SIG-M5 treated with dmso at 0.1 percent for 504 hours (cell line): Measurements from ENCODE around the gene FZD2.

Source experiments
- DNase-seq: peaks from one replicate; lab custom pipeline; 2025; ENCODE audit not compliant: unreplicated experiment; lab: John Stamatoyannopoulos, UW

Gene FZD2

DNA sequence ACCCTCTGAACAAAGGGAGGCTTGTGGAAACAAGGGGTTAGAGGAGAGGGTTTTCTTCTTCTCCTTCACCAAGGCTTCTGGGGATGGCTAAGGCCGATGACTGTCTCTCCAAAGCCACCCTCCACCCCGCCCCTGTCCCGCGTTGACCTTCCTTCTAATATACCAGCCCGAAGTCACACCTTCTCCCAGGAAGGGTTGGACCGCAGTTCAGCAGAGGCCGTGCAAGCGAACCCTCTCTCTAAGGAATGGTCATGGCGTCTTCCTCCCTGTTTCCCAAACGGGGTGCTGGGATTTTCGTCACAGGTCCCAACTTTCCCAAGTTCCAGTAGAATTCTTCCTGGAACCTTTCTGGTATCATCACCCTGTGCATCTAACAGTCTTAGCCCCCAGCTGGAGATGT, 49.4 kb downstream of the FZD2 start:
- DNase-seq: no peak

DNA sequence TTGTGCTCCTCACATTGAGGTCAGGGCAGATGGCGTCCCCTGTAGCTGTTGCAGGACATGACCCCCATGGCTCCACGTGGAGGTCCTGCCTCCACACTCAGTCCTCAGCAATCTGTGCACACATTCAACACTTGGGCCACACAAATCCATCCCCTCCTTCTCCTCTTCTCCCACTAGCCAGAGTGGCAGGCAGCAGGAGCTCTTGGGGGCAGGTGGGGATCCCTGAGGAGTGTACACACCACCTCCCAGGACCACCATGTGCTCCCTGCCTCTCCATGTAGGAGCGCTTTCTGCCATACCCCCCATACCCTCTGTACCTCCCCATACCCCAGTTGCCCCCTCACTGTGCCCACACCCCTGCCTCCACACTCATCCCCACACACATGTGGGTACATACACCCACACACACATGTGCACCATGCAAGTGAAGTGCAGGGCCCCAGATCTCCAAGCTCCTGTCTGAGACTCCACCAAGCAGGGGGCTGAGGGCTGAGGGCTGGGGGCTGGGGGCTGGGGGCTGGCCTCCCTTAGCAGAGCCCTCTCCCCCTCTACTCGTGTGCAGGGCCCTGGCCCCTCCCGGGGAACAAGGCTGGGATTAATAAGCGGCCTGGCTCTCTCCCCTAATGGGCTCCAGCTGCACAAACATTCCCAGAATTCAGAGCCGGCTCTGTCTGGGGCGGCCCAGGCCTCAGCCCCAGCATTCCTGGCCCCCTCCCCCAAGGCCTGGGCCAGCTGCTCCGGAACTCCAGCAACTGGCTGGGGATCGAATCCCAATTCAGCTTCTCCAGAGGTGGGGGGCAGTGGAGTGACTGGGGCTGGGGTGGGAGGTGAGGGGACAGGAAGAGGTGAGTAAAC, 50.8 kb downstream of the FZD2 start:
- DNase-seq: no peak

DNA sequence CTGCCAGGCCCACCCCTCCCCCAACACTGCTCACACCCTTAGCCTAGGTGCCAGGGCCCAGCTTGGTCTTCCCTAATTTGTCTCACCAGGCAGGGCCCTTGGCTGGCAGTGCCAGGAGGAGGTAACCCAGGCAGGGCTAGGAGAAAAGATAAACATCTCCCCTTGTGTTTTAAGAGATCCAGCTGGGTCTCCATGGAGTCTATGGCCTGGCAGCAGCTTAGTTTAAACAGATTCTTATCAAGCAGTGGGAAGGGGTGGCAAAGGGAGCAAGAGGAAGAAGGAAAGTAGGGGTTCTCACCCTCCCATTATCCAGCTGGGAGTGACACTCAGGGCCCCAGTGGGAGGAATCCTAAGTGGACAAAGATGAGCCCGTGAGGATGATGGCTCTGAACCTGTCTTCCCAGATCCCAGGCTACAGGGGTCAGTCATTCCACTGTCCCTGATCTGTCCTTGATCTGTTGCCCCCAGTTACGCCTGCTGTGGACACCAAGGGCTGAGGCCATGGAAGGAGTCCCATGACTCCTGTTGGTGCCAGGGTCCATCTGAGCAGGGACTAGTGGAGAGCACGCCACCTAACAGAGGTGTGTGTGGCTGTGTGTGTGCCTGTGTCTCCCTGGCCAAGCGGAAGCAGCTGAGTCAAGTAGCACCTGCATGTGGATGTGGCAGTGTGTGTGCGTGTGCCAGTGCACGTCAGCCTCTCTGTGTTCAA, 51.6 kb downstream of the FZD2 start:
- DNase-seq: no peak

DNA sequence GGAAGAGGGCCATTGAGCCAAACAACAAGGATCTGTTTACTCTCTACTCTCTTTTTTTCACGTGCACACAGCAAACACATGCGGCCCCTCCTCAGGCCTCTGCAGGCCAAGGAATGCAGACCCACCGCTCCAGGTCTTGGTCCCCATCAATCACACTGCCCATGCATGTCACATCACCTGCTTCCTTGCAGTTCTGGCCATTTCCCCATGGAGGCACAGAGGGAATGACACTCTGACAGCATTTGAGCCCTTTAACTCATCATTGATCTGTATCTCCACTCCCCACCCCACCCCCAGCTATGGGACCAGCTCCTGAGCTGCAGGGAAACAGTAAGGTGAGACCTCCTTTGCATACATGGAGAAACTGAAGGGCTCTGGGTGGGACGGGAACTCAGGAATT, 53.0 kb downstream of the FZD2 start:
- DNase-seq: no peak
